Umbilical cord (tissue), 1 donor: Measurements from ENCODE around the gene OR2V1. TPM values are rescaled to one million over a fixed set of nuclear protein-coding genes. Genes with fewer than 3 reads are reported as not detected.

Experiments
- total RNA-seq: library from RNA; depleted of rRNA; stranded (reverse); fragments of >200 nt; gene quantifications from one replicate; pipeline ENCODE4 v1.2.3, GENCODE V29; 2014; ENCODE audit warnings: low replicate concordance; ENCODE audit not compliant: insufficient read depth

Gene OR2V1
- total RNA-seq, 1 donor from 2014 or later, result 0.96 TPM

Other genes with a start within 250 kb of the OR2V1 start
- gene BTNL8, start 232.0 kb downstream of the OR2V1 start, total RNA-seq, result not detected
- gene BTNL3, start 142.3 kb downstream of the OR2V1 start, total RNA-seq, result not detected
- gene BTNL9, start 90.9 kb downstream of the OR2V1 start, total RNA-seq, result 7.0 TPM
- 2.4 TPM for gene OR2V2, start 16.4 kb upstream of the OR2V1 start, total RNA-seq
- 2.2 TPM for gene TRIM7, start 74.0 kb upstream of the OR2V1 start, total RNA-seq
- gene TRIM41, start 92.1 kb upstream of the OR2V1 start, total RNA-seq, result 18.1 TPM
- gene RACK1, start 112.7 kb upstream of the OR2V1 start, total RNA-seq, result 2,337 TPM
- 41.9 TPM for gene TRIM52, start 130.0 kb upstream of the OR2V1 start, total RNA-seq
- not detected for gene OR4F3, start 236.1 kb upstream of the OR2V1 start, total RNA-seq